T-helper 17 cell (primary cell): Measurements from ENCODE around the gene PACS1. TPM values are rescaled to one million over a fixed set of nuclear protein-coding genes. Genes with fewer than 3 reads are reported as not detected.

Experiments
- ATAC-seq: fragments of 150-1000 bp; cut with Tn5 transposase; 2 replicates; pipeline ENCODE4 v1.10.0; 2021; ENCODE audit warnings: mild to moderate bottlenecking, moderate library complexity
- DNase-seq, 3 donors: peaks; one replicate each; pipeline versions ENCODE4 v3.0.0 to v3.0.0-alpha.2; 2020 to 2021
- H3K9me3 ChIP-seq: one replicate; pipeline ENCODE4 v1.7.0; 2013; ENCODE audit warnings: low read length, mild to moderate bottlenecking; ENCODE audit not compliant: control insufficient read depth, poor library complexity, severe bottlenecking
- H3K27ac Mint-ChIP-seq: one replicate; pipeline ENCODE4 v1.8.0; 2022; ENCODE audit warnings: mild to moderate bottlenecking, moderate library complexity, mixed read lengths
- H3K27me3 Mint-ChIP-seq: one replicate; pipeline ENCODE4 v1.8.0; 2022; ENCODE audit warnings: mixed read lengths
- H3K36me3 Mint-ChIP-seq: one replicate; pipeline ENCODE4 v1.8.0; 2022; ENCODE audit warnings: low read depth, mixed read lengths
- H3K4me1 Mint-ChIP-seq: one replicate; pipeline ENCODE4 v1.8.0; 2022; ENCODE audit warnings: mild to moderate bottlenecking, mixed read lengths
- H3K4me3 Mint-ChIP-seq: one replicate; pipeline ENCODE4 v1.8.0; 2022; ENCODE audit warnings: mild to moderate bottlenecking, moderate library complexity, mixed read lengths
- total RNA-seq, 4 donors: library from RNA in 2 of 4; stranded (reverse) in 2 of 4; gene quantifications; one replicate each; pipeline ENCODE4 v1.2.3 and lab custom pipeline; 2022 to 2026

The PACS1 gene
- total RNA-seq, 2 donors from 2014 or later = 215 to 227 TPM

DNA sequence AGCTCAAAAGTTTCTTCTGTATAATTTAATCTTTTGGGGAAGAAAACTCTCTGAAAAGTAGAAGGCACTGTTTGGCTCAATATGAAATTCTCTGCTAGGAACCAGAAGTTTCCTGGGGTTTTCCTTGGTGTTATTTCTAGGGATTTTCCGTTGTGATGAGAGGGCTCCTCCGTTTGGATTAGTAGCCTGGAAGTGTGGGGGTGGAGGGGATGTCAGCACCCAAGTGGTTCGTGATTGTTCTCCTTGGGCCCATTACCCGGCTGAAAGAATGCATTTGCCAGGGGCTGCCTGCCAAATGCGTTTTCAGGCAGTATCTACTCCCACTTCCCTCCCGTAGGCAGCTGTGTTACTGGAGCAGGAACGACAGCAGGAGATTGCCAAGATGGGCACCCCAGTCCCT is 13.6 kb upstream of the PACS1 start:
- Mint-ChIP-seq H3K4me1 (peaks cover 27% of the 10 kb centered on the region), H3K27me3 (no peaks in the 10 kb centered on the region), H3K36me3 (peaks cover 13% of the 10 kb centered on the region), H3K27ac (peak overlapping the region; percentile 21), H3K4me3 (no peak overlapping the region)
- no peaks in the 10 kb centered on the region for H3K9me3 ChIP-seq
- ATAC-seq (no peak), DNase-seq (no peak)

DNA sequence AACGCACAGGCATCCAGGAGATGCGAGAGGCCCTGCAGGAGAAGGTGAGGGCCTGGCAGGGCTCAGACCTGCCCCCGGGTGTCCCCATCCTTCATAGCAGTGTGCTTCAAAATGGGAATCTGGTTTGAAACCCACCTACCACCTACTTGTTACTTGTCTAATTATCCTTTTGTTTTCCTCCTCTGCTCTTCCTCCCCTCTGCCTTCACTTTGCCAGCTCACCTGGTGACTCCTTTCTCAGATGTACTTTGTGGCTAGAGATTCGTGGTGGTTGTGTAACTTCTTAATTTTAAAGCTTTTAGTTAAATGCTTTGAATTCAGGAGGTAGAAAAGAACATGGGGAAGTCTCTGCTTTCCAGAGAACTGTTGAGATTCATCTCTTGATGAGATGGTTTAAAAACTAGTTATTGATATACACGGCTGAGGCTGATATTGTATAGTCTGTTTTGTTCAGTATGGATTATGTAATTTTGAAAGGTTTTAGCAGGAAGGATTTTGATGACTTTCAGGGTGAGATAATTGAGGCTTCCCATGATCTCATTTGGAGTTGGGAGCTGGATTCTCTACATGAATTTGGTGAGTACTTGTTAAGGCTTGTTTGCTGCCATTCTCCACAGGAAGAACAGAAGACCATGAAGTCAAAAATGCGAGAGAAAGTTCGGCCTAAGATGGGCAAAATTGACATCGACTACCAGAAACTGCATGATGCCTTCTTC is 9.9 kb upstream of the PACS1 start:
- no peaks in the 10 kb centered on the region for H3K27me3 Mint-ChIP-seq
- peaks cover 23% of the 10 kb centered on the region for H3K4me1 Mint-ChIP-seq
- H3K36me3 Mint-ChIP-seq = peaks cover 19% of the 10 kb centered on the region
- DNase-seq (no peak), ATAC-seq (no peak)
- H3K4me3 Mint-ChIP-seq = no peak overlapping the region
- no peaks in the 10 kb centered on the region for H3K9me3 ChIP-seq
- H3K27ac Mint-ChIP-seq = peak overlapping the region; percentile 81

DNA sequence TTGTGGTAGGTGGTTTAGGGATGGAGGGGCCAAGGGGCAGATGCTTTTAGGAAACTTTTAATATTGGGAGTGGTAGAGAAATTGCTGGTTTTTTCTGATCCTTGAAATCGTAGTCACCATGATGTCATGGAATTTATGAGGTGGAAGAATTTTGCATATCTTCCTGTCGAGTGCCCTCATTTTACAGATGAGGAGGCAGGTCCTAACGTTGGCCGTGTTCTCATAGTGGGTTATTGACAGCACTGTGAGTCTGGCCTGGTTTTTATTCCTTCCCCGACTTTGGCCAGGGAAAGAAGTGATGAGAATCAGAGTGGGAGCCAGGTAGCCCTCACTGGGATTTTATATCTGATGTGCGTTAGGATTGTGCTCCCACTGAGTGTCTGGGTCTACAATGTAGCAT is 8.8 kb upstream of the PACS1 start:
- Mint-ChIP-seq H3K27me3 (no peaks in the 10 kb centered on the region), H3K4me3 (no peak overlapping the region), H3K27ac (peak overlapping the region; percentile 79), H3K4me1 (peaks cover 24% of the 10 kb centered on the region), H3K36me3 (peaks cover 19% of the 10 kb centered on the region)
- H3K9me3 ChIP-seq = no peaks in the 10 kb centered on the region
- no peak for DNase-seq
- ATAC-seq = no peak

DNA sequence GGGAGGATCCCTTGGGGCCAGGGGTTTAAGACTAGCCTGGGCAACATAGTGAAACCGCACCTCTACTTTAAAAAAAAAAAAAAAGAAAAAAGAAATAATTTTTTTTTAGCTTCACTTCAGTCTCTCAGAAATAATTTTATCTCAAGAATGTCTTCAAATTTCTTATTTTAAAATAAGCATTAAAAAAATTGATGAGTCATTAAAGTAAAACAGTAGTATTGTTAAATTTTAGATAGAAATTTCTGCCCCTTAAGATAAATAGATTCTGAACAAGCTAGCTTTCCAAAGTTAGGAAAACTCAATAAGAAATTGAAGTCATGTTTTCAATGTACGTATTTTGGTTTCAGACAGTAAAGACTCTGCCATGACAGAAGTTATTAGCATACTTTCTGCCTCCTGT is 7.7 kb upstream of the PACS1 start:
- Mint-ChIP-seq H3K27me3 (no peaks in the 10 kb centered on the region), H3K27ac (peak overlapping the region; percentile 59), H3K4me1 (peaks cover 31% of the 10 kb centered on the region), H3K4me3 (no peak overlapping the region), H3K36me3 (peaks cover 22% of the 10 kb centered on the region)
- ATAC-seq (no peak), DNase-seq (no peak)
- H3K9me3 ChIP-seq = no peaks in the 10 kb centered on the region

DNA sequence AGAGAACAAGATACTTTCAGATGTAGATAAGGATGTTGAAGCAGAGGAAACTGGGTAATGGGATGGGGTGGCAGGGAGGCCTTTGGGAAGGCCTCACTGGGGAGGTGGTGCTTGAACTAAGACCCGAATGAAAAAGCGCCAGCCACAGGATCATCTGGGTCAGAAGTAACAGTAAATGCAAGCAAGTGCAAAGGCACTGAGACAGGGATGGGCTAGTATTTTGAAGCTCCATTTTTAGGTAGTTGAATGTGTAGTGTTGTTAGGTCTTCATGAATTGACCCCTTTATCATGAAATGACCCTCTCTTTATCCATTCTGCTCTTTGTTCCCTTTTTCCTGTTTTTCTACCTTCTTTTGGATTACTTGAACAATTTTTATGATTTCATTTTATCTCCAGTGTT is 6.2 kb upstream of the PACS1 start:
- ATAC-seq (no peak), DNase-seq (no peak)
- Mint-ChIP-seq H3K27ac (peak overlapping the region; percentile 59), H3K27me3 (no peaks in the 10 kb centered on the region), H3K4me3 (no peak overlapping the region), H3K36me3 (peaks cover 22% of the 10 kb centered on the region), H3K4me1 (peaks cover 36% of the 10 kb centered on the region)
- H3K9me3 ChIP-seq = no peaks in the 10 kb centered on the region

DNA sequence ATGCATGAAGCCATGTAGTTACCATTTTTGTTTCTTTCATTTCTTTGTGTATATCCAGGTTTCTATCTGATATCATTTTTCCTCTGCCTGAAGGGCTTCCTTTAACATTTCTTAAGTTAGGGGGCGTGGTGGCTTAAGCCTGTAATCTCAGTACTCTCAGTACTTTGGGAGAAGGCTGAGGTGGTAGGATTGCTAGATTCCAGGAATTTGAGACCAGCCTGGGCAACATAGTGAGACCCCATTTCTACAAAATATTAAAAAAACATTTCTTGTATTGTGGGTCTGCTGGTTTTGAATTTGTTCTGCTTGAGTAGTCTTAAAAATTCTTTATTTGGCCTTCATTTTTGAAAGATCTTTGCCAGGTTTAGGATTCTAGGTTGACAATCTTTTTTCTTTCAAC is 5.5 kb upstream of the PACS1 start:
- Mint-ChIP-seq H3K4me3 (no peak overlapping the region), H3K4me1 (peaks cover 41% of the 10 kb centered on the region), H3K27me3 (no peaks in the 10 kb centered on the region), H3K27ac (peak overlapping the region; percentile 65), H3K36me3 (peaks cover 24% of the 10 kb centered on the region)
- H3K9me3 ChIP-seq = no peaks in the 10 kb centered on the region
- DNase-seq = no peak
- no peak for ATAC-seq

DNA sequence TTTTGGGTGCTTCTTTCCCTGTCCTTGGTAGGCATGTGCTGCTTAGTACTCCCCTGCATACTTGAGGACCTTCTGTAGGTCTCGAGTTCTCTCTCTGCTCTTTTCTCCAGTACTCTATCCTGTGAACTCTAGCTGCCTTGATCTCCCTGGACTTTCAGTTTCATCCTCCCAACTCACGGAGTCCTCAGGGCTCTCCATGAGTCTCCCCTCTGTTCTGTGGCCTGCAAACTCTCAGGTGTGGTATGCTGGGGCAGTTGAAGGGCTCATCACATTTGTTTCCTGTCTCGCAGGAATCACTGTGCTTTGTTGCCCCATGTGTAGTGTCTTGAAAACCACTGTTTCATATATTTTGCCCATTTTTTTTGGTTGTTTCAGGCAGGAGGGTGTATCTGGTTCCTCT is 3.3 kb upstream of the PACS1 start:
- H3K36me3 Mint-ChIP-seq = peaks cover 17% of the 10 kb centered on the region
- ATAC-seq (no peak), DNase-seq (no peak)
- H3K4me1 Mint-ChIP-seq = peaks cover 41% of the 10 kb centered on the region
- no peak overlapping the region for H3K4me3 Mint-ChIP-seq
- no peaks in the 10 kb centered on the region for H3K27me3 Mint-ChIP-seq
- H3K27ac Mint-ChIP-seq = peak overlapping the region; percentile 81
- H3K9me3 ChIP-seq = no peaks in the 10 kb centered on the region

DNA sequence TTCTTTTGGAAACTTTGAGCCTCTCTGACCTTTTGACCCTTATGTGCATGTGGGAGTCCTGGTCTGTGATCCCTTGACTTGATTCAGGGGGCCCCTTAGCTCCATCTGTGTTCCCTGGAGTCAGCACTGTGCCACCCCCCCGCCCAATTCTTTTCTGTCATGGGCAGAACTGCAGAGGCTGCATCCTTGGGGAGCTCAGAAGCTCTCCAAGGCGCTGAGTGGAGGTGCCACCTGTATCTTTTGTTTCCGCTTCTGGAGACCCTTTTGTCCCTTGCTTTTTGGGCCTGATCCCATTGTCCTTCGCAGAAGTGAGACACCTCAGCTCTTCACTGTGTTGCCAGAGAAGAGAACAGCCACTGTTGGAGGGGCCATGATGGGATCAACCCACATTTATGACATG is 2.4 kb upstream of the PACS1 start:
- H3K4me3 Mint-ChIP-seq = no peak overlapping the region
- no peak for DNase-seq
- peaks cover 49% of the 10 kb centered on the region for H3K4me1 Mint-ChIP-seq
- H3K9me3 ChIP-seq = no peaks in the 10 kb centered on the region
- no peaks in the 10 kb centered on the region for H3K27me3 Mint-ChIP-seq
- H3K27ac Mint-ChIP-seq = peak overlapping the region; percentile 97
- H3K36me3 Mint-ChIP-seq = peaks cover 15% of the 10 kb centered on the region
- ATAC-seq = no peak

DNA sequence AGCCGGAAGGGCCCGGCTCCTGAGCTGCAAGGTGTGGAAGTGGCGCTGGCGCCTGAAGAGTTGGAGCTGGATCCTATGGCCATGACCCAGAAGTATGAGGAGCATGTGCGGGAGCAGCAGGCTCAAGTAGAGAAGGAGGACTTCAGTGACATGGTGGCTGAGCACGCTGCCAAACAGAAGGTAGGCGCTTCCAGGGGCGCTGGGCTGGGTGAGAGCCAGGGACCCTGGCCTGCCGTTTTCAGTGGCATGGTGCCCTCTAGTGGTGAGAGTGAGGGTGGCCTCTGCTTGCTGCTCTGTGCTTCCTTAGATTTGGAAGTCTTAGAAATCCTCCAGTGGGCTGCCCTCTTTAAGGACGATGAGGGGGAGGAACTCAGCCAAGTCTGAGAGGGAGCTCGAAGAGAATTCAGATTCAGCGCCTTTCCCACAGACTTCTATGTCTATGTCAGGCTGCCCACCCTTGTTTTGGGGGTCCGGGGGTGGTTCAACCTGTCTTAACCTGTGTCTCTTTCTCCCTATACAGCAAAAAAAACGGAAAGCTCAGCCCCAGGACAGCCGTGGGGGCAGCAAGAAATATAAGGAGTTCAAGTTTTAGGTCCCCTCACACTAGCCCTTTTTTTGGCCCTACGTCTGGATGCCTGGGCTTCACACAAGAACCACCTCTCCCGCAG is 1.8 kb upstream of the PACS1 start:
- Mint-ChIP-seq H3K4me1 (peaks cover 51% of the 10 kb centered on the region), H3K36me3 (peaks cover 14% of the 10 kb centered on the region), H3K27me3 (no peaks in the 10 kb centered on the region), H3K27ac (peak overlapping the region; percentile 97), H3K4me3 (peak overlapping the region; percentile 93)
- H3K9me3 ChIP-seq = no peaks in the 10 kb centered on the region
- DNase-seq (peak; percentile 50 to 71 (median 57)), ATAC-seq (peak; percentile 39)

DNA sequence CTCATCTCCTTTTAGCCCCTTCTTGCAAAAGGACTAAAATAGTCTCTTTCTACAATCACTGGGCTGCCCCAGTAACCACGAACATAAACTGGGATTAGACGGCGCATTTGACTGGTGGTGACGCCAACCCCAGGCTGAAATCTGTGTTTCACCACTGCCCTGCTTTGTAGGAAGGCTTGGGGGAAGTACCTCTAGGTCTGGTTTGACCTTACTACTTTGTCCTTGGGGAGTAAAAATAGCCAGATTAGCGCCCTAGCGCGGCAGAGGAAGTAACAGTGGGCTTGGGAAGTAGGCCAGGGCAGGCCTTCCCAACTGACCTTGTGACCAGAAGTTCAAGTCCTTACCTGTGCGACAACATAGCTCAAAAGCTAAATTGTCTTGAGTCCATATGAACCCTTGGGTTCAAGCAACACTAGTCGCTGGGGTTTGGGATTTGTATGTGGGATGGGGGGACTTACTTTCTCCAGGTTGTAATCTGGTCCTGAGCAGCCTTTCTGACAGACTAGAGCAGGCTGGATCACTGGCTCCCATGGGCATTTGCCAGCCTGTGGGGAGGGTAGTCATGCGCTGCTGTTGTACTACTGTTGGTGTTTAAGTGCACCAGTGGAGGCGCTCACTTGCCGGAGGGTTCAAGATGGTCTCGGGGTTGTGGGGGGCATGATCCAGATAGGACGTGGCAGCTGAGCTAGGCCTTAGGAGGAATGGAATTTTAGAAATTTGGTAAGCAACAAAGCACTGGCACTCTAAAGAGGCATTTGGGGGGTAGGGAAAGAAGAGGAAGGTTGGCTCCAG is 953 bp upstream of the PACS1 start:
- peak overlapping the region; percentile 97 for H3K27ac Mint-ChIP-seq
- H3K9me3 ChIP-seq = no peaks in the 10 kb centered on the region
- peak overlapping the region; percentile 93 for H3K4me3 Mint-ChIP-seq
- peaks cover 8% of the 10 kb centered on the region for H3K36me3 Mint-ChIP-seq
- no peak for DNase-seq
- H3K27me3 Mint-ChIP-seq = no peaks in the 10 kb centered on the region
- ATAC-seq = peak; percentile 22
- peaks cover 48% of the 10 kb centered on the region for H3K4me1 Mint-ChIP-seq

DNA sequence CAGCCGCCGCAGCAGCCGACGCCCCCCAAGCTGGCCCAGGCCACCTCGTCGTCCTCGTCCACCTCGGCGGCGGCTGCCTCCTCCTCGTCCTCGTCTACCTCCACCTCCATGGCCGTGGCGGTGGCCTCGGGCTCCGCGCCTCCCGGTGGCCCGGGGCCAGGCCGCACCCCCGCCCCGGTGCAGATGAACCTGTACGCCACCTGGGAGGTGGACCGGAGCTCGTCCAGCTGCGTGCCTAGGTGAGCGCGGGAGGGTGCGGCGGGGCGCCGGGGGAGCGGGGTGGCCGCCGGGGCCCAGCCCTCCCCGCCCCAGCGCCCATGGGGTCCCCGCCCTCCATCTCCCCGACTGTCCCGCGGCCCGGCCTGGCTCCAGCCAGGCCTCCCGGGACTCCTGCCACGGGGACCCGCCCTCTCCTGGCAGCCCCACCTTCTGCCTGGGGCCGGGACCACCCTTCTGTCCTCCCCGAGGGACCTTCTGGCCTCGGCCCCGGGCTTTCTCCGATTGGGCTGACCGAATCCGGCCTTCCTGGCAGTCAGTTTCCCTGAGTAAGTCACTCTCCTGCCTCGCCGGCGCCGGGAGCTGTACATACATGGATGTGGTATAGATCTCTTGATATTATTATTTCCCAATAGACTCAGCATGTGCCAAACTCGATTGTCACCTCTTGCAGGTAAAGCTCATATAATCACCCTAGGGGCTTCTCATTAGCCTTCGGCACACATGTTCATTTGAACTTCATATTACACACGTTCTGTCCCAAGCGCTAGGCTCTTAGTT is 720 bp downstream of the PACS1 start:
- Mint-ChIP-seq H3K4me1 (peaks cover 54% of the 10 kb centered on the region), H3K4me3 (peak overlapping the region; percentile 96), H3K36me3 (peaks cover 8% of the 10 kb centered on the region), H3K27ac (peak overlapping the region; percentile 92), H3K27me3 (no peaks in the 10 kb centered on the region)
- peak in 2 of 3 donors; percentile 17 to 20 for DNase-seq
- ATAC-seq = peak; percentile 18
- no peaks in the 10 kb centered on the region for H3K9me3 ChIP-seq

DNA sequence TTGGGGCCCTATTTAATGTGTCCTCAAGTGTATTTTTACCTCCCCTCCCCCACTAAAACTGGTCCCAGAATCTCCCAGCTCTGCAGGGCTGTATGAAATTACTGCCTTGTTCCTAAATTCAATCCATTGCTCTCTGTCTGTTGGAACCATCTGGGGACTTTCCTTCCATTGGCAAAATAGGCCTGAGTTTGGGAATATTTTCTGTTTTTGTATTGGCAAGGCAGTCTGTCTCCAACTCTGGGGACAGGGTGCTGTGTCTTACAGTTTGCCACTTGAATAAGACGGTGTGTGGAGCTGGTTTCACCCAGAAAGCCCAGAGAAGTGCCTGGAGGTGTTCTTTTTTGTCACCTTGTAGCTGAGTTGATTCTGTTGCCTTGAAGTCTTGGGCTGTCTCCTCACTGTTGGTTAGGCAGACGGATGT is 1.3 kb downstream of the PACS1 start:
- no peaks in the 10 kb centered on the region for H3K27me3 Mint-ChIP-seq
- DNase-seq (no peak), ATAC-seq (no peak)
- peak overlapping the region; percentile 96 for H3K4me3 Mint-ChIP-seq
- H3K9me3 ChIP-seq = no peaks in the 10 kb centered on the region
- peak overlapping the region; percentile 92 for H3K27ac Mint-ChIP-seq
- peaks cover 11% of the 10 kb centered on the region for H3K36me3 Mint-ChIP-seq
- H3K4me1 Mint-ChIP-seq = peaks cover 52% of the 10 kb centered on the region

DNA sequence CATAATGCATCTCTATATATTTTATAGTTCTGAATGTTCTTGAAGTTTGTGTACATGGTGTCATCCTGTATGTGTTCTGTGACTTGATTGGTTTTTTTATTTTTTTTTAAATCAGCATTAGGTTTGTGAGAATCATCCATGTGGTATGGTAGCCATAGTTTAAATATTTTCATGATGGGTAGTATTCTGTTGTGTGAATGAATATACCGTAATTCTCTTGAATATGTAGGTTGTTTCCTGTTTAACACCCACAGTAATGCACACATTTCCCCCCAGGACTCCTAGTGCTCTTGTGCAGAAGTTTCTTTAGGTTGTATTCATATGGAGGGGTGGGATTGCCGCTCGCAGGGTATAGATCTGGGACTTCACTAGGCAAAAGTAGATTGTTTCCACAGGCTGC is 2.0 kb downstream of the PACS1 start:
- H3K36me3 Mint-ChIP-seq = peaks cover 11% of the 10 kb centered on the region
- no peak for ATAC-seq
- no peaks in the 10 kb centered on the region for H3K9me3 ChIP-seq
- H3K4me3 Mint-ChIP-seq = peak overlapping the region; percentile 96
- no peak for DNase-seq
- peaks cover 49% of the 10 kb centered on the region for H3K4me1 Mint-ChIP-seq
- no peaks in the 10 kb centered on the region for H3K27me3 Mint-ChIP-seq
- H3K27ac Mint-ChIP-seq = peak overlapping the region; percentile 92
